Activated CD4-positive, alpha-beta T cell treated with anti-CD3 and anti-CD28 coated beads for 36 hours (primary cell): ENCODE measurements around the gene TNFRSF1B. TPM values are rescaled to one million over a fixed set of nuclear protein-coding genes. Genes with fewer than 3 reads are reported as not detected.

Experiments
- ATAC-seq: fragments of 200-7000 bp; cut with Tn5 transposase; one replicate; pipeline ENCODE4 v1.10.0; 2021; ENCODE audit warnings: mild to moderate bottlenecking, moderate library complexity
- CTCF ChIA-PET: fragments of 350-600 bp; sonication (Branson Sonifier 250); formaldehyde crosslinking; loops from one replicate; lab custom pipeline; 2021; ENCODE audit warnings: antibody characterized with exemption; lab: Charles Lee
- POLR2A ChIA-PET: fragments of 350-600 bp; sonication (Branson Sonifier 250); formaldehyde crosslinking; loops from one replicate; lab custom pipeline; 2021; ENCODE audit warnings: antibody characterized with exemption, inconsistent platforms; lab: Charles Lee
- DNase-seq: peaks from one replicate; pipeline ENCODE4 v3.0.0-alpha.2; 2020
- H3K27ac Mint-ChIP-seq: one replicate; pipeline ENCODE4 v1.8.0; 2021; ENCODE audit warnings: mixed read lengths
- H3K27me3 Mint-ChIP-seq: one replicate; pipeline ENCODE4 v1.8.0; 2021; ENCODE audit warnings: mixed read lengths
- H3K36me3 Mint-ChIP-seq: one replicate; pipeline ENCODE4 v1.8.0; 2021; ENCODE audit warnings: low read depth, mixed read lengths
- H3K4me1 Mint-ChIP-seq: one replicate; pipeline ENCODE4 v1.8.0; 2021; ENCODE audit warnings: mixed read lengths
- H3K4me3 Mint-ChIP-seq: one replicate; pipeline ENCODE4 v1.8.0; 2021; ENCODE audit warnings: mild to moderate bottlenecking, moderate library complexity, mixed read lengths
- H3K9me3 Mint-ChIP-seq: one replicate; pipeline ENCODE4 v1.8.0; 2021; ENCODE audit warnings: low read depth, mixed read lengths
- intact Hi-C, 2 experiments: fragments of 100-400 bp; cut with DNase I in 1 of 2; cut with micrococcal nuclease in 1 of 2; formaldehyde crosslinking; loops; one replicate each; pipeline versions ENCODE4 v1.14.2 to v1.15.1; 2022 to 2024; cut with DNase I, micrococcal nuclease
- total RNA-seq, 2 experiments: library from RNA; stranded (reverse); gene quantifications; one replicate each; pipeline ENCODE4 v1.2.3, GENCODE V29; 2021

The TNFRSF1B gene
- total RNA-seq, 2 experiments from 2014 or later: 107 to 116 TPM

DNA sequence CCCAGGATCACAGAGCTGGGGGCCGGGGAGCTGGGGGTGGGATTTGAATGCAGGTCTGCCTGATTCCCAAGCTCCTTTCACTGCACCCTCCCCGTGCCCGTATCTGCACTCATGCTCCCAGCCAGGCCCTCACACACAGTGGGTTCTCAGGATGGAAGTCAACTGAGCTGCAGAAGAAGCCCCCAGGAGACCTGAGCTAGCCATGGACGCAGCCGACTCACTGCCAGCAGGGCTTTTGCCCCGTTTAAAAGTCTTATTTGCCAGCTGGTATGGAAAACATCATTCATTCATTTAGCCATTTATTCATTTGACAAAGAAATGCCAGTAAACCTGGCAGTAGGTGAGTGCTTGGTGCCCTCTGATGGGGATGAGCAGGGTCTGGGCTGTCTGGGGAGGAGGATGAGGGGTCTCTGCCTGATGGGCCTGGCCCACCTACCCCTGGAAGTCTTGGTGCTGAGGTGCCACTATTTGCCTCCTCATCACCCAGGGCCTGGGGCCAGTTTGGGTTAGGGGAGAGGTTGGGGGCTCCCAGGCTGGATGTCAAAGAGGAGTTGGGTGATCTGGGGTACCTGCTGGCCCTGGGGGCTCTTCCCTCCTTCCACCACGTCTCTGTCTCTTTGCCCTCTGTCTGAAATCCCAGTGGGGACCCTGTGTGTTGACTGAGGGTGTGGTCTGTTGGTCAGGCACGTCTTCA is 2.8 kb downstream of the TNFRSF1B start:
- Mint-ChIP-seq H3K36me3 (peaks cover 47% of the 10 kb centered on the region), H3K27me3 (no peaks in the 10 kb centered on the region), H3K4me3 (peak overlapping the region; percentile 98), H3K9me3 (peaks cover 3% of the 10 kb centered on the region), H3K27ac (peak overlapping the region; percentile 53), H3K4me1 (peaks cover 67% of the 10 kb centered on the region)
- DNase-seq: no peak
- ChIA-PET CTCF (interaction anchor here (0.7 to 1.7 kb wide), 4 partner anchors 9 to 44 kb away, joined by 3 to 6 read pairs (median 4); no protein-coding TSS in a partner anchor), POLR2A (interaction anchor here (0.6 to 3.2 kb wide), 3 partner anchors 9 to 151 kb away, joined by 3 to 26 read pairs (median 4); no protein-coding TSS in a partner anchor)
- intact Hi-C loops: loop anchor here (5.0 to 10.0 kb wide), 4 partner anchors 38 to 895 kb away; partner anchors contain the start of genes KIAA2013 (in 1 of the 2) and UBIAD1 (in 1 of the 2)
- ATAC-seq: no peak

DNA sequence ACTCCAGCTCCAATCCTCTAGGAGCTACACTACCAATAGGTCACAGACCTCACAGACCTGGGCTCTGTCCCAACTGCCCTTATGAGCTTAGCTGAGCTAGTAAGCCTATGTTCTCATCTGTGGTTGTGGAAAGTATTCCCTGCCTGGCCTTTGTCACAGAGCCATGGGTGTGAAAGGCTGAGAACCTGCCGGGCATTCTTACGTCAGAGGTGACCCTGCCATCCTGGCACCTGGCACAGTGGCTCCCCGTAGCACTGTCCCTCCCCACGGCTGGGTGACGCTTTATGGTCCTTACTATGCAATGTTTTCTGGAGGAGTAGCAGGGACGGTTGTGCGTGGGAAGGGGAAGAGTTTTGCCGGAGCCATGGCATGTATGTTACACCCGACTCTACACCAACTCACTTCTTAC is 3.5 kb downstream of the TNFRSF1B start:
- intact Hi-C loops: loop anchor here in 1 of 2 experiments (5.0 to 10.0 kb wide), 3 partner anchors 243 to 895 kb away; partner anchors contain the start of genes KIAA2013 and UBIAD1
- POLR2A ChIA-PET: no interaction called here

DNA sequence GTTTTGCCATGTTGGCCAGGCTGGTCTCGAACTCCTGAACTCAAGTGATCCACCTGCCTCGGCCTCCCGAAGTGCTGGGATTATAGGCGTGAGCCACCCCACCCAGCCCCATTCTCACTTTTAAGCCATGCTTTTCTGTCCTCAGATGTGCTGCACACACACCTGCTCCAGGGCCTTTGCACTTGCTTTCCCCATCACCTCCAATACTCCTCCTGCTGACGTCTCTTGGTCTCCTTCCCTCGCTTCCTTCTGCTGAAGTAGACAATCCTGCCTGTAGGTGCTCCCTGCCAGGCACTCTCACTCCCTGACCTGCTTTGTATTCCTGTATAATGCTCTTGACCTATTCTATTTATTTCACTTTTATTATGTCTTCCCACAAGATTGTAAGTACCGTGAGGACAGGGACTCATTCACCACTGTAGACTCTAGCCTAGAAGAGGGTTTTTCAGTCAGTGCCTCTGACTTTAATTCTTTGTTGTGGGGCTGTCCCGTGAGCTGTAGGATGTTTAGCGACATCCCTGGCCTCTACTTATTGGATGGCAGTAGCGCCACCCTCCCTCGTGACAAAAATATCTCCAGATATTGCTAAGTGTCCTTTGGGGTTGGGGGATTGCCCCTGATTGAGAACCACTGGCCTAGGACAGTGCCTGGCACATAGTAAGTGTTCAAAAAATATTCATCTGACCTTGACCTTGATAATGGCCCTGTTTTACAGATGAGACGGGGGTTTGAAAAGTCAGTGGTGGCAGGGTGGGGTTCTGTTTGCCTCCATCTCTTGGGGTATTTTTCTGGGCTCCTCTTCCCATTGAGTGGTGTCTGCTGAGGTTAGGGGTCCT is 4.6 kb downstream of the TNFRSF1B start:
- Mint-ChIP-seq H3K4me1 (peaks cover 80% of the 10 kb centered on the region), H3K4me3 (peak overlapping the region; percentile 73), H3K27me3 (no peaks in the 10 kb centered on the region), H3K27ac (peak overlapping the region; percentile 97), H3K36me3 (peaks cover 62% of the 10 kb centered on the region), H3K9me3 (peaks cover 3% of the 10 kb centered on the region)
- ATAC-seq (peak; percentile 37), DNase-seq (peak; percentile 62)
- ChIA-PET POLR2A (no interaction called here), CTCF (interaction anchor here (0.6 to 1.0 kb wide), 2 partner anchors 51 to 1479 kb away, joined by 3 to 4 read pairs; no protein-coding TSS in a partner anchor)
- intact Hi-C loops: loop anchor here in 1 of 2 experiments (5.0 to 10.0 kb wide), 3 partner anchors 244 to 897 kb away; partner anchors contain the start of genes KIAA2013 and UBIAD1

More for the DNA sequence above, 3.5 kb downstream of the TNFRSF1B start:
- CTCF ChIA-PET: interaction anchor here (1.0 to 1.7 kb wide), 2 partner anchors 8 to 43 kb away, joined by 3 to 5 read pairs; no protein-coding TSS in a partner anchor
- ATAC-seq (no peak), DNase-seq (no peak)
- Mint-ChIP-seq H3K27ac (peak overlapping the region; percentile 53), H3K9me3 (peaks cover 3% of the 10 kb centered on the region), H3K27me3 (no peaks in the 10 kb centered on the region), H3K4me1 (peaks cover 73% of the 10 kb centered on the region), H3K36me3 (peaks cover 52% of the 10 kb centered on the region), H3K4me3 (peak overlapping the region; percentile 98)

DNA sequence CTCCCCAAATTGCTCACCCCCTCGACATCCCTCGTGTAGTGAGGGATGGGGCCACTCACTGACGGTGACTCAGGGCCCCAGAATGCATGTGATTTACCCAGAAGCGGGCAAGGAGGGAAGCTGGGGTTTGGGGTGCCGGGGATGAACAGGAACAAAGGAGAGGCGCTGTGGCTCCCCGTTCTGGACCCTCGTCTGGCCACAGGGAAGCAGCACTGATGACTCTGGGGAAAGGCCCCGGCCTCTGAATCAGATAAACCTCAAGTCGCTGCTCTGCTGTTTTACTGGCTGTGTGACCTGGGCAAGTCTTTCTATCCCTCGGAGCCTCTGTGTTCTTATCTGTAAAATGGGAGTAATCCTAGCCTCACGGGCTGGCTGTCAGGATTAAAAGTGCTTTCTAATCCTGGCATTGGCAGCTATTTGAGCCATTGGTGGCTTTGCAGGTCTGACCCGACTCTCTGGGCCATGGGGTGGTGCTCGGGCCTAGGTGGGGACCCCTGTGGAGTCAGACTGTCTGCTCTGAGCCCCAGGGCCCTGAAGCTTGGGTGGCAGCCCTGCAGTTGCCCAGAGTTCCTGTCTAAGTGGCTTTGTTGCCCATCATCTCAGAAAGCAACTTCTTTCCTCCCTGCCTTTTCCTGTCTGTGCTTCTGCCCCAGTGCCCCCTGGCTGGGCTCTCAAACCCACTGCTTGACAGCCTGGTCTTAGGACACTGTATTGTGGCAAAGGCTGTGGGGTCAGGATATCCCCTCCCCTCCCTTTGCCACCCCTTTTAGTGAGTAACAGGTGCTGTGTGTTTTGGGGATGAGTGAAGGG is 5.5 kb downstream of the TNFRSF1B start:
- H3K27me3 Mint-ChIP-seq: no peaks in the 10 kb centered on the region

DNA sequence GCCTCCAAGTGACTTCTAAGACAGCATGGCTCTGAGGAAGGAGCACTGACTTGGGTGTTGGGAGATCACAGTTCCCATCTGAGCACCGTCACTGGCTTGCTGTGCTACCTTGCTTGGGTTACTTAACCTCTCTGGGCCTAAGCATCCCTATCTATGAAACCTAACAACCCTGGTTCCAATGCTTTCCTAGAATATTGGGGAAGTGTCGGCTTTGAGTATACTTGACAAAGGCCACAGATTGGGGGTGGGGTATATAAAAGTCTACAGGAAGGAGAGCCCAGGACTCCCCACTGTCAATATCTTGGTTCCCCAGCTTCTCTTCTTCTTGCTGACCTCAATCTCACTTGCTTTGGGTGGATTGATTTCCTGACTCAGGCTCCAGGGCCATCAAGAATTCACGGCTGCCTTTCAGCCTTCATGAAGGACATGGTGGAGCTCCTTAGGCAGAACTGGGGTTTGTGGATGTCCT is 6.3 kb downstream of the TNFRSF1B start:
- no peak for ATAC-seq
- peak overlapping the region; percentile 73 for H3K4me3 Mint-ChIP-seq
- intact Hi-C loops: loop anchor here in 1 of 2 experiments (5.0 to 10.0 kb wide), 3 partner anchors 246 to 898 kb away; partner anchors contain the start of genes KIAA2013 and UBIAD1
- H3K9me3 Mint-ChIP-seq: peaks cover 3% of the 10 kb centered on the region
- H3K27me3 Mint-ChIP-seq: no peaks in the 10 kb centered on the region
- peaks cover 61% of the 10 kb centered on the region for H3K36me3 Mint-ChIP-seq
- H3K27ac Mint-ChIP-seq: peak overlapping the region; percentile 97
- ChIA-PET CTCF (interaction anchor here (1.0 kb wide), 1 partner anchor 8 kb away, joined by 3 read pairs; no protein-coding TSS in a partner anchor), POLR2A (interaction anchor here (0.5 to 1.3 kb wide), 2 partner anchors 28 to 29 kb away, joined by 3 to 4 read pairs; no protein-coding TSS in a partner anchor)
- DNase-seq: no peak
- peaks cover 88% of the 10 kb centered on the region for H3K4me1 Mint-ChIP-seq

More for the DNA sequence above, 5.5 kb downstream of the TNFRSF1B start:
- Mint-ChIP-seq H3K4me3 (peak overlapping the region; percentile 73), H3K27ac (peak overlapping the region; percentile 97), H3K9me3 (peaks cover 3% of the 10 kb centered on the region), H3K4me1 (peaks cover 83% of the 10 kb centered on the region), H3K36me3 (peaks cover 67% of the 10 kb centered on the region)
- peak; percentile 8 for ATAC-seq
- ChIA-PET CTCF (interaction anchor here (1.0 kb wide), 1 partner anchor 51 kb away, joined by 4 read pairs; no protein-coding TSS in a partner anchor), POLR2A (interaction anchor here (1.3 kb wide), 1 partner anchor 30 kb away, joined by 3 read pairs; no protein-coding TSS in a partner anchor)
- peak; percentile 58 for DNase-seq
- intact Hi-C loops: loop anchor here in 1 of 2 experiments (5.0 to 10.0 kb wide), 3 partner anchors 245 to 897 kb away; partner anchors contain the start of genes KIAA2013 and UBIAD1

DNA sequence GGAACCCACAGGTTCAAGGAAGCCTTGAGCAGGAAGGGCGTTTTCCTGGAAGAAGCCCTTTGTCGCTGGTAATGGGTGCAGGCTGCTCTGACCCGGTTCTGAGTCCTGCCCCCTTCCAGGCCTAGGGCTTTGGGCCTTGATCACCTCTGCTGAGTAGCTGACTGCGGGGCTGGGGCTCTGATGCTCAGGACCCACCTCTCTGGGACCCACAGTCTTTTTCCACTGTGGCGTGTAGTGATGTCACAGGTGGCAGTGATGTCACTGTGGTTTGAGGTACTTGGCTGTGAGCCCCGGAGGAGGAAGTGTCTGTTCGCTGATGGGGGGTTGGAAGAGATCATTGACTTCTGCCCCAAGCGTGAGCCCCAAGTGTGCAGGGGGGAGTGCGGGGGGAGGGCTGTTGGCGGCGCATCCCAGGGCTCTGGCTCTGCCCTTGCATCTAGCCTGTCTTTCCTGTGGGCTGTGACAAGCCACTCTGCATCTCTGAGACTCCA is 6.9 kb downstream of the TNFRSF1B start:
- Mint-ChIP-seq H3K4me1 (peaks cover 88% of the 10 kb centered on the region), H3K9me3 (peaks cover 3% of the 10 kb centered on the region), H3K36me3 (peaks cover 57% of the 10 kb centered on the region), H3K27me3 (no peaks in the 10 kb centered on the region), H3K4me3 (peak overlapping the region; percentile 73), H3K27ac (peak overlapping the region; percentile 97)
- intact Hi-C loops: loop anchor here in 1 of 2 experiments (5.0 to 10.0 kb wide), 3 partner anchors 246 to 899 kb away; partner anchors contain the start of genes KIAA2013 and UBIAD1
- ChIA-PET CTCF (interaction anchor here (1.0 kb wide), 1 partner anchor 9 kb away, joined by 3 read pairs; no protein-coding TSS in a partner anchor), POLR2A (no interaction called here)
- peak; percentile 93 for DNase-seq
- peak; percentile 17 for ATAC-seq

DNA sequence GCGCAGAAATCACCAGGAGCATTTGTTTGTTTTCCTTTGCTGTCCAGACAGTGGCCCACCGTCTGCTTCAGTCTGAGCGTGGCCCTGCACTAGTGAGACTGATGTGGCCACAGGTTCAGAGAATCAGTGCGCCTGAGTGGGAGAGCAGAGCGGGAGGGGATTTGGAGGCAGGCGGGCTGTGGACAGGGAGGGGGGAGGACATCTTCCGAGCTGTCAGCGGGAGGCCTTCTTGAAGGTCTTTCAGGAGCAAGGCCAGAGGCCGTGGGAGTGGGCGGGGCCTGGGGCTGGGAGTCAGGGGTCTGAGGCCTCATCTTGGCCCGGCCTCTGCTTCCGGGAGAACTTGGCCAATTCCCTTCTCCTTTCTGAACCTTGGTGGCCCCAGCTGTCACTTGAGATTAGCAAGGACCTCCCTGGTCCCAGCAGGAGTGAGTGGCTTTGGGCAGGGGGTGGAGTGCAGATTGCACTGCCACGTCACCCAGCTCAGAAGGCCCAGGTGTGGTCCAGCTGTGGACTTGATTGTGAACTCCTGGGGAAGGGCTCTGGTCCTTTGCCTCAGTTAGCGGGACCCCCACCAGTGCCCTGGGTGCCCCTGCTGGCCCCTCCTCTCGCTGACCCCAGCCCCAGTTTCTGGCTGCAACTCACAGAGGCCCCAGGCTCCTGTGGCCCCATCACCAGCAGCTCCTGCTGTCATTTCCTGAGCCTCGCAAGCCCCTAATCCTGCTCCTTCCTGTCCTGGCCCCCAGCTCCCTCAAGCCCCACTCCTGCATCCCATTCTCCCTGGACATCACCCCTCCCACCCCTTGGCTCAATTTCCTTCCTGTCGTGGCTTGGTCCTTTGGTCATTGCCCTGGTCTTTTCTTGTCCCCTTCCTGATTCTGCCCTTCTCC is 8.4 kb downstream of the TNFRSF1B start:
- Mint-ChIP-seq H3K9me3 (peaks cover 3% of the 10 kb centered on the region), H3K4me1 (peaks cover 89% of the 10 kb centered on the region), H3K27ac (peak overlapping the region; percentile 97), H3K4me3 (peak overlapping the region; percentile 73), H3K36me3 (peaks cover 49% of the 10 kb centered on the region), H3K27me3 (no peaks in the 10 kb centered on the region)
- CTCF ChIA-PET: interaction anchor here (5.1 kb wide), 1 partner anchor 51 kb away, joined by 48 read pairs; no protein-coding TSS in a partner anchor
- intact Hi-C loops: loop anchor here (5.0 to 10.0 kb wide), 6 partner anchors 48 to 900 kb away; partner anchors contain the start of genes KIAA2013 (in 1 of the 2) and UBIAD1 (in 1 of the 2)
- no peak for DNase-seq
- POLR2A ChIA-PET: interaction anchor here (0.8 kb wide), 1 partner anchor 50 kb away, joined by 3 read pairs; no protein-coding TSS in a partner anchor
- ATAC-seq: no peak

DNA sequence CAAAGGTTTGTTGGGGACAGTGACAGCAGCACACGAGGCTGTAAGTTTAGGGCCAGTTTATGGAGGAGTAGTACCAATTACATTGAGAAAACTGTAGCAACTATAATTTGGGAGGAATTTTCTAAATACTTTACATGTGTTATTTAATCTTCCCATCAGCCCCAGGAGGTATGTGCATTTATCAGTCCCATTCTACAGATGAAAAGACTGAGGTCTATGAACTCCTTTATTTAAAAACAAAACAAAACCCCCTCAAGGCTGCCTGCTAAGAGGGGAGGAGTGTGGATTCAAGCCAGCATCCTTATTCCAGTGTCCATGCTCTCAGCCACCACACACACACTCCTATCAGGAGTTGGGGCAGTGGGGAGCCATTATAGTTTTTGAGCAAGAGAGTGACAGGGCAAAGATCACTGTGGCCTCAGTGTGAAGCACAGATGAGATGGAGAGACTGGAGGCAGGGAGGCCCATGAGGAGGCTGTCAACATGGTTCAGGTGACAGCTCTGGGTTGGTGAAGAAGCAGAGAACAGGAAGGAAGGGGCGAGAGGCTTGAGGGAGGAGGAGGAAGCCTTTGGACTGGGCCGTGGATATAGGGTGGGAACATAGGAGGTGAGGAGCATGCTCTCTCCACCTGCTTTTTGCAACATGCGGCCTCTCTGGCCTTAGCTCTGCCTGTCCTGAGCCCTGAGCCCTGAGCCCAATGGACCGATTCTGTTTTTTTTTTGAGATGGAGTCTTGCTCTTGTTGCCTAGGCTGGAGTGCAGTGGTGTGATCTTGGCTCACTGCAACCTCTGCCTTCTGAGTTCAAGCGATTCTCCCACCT is 9.7 kb downstream of the TNFRSF1B start:
- ChIA-PET POLR2A (interaction anchor here (1.2 to 3.0 kb wide), 4 partner anchors 14 to 267 kb away, joined by 4 to 36 read pairs (median 6); no protein-coding TSS in a partner anchor), CTCF (interaction anchor here (0.6 to 5.1 kb wide), 6 partner anchors 14 to 57 kb away, joined by 3 to 48 read pairs (median 4); no protein-coding TSS in a partner anchor)
- Mint-ChIP-seq H3K27me3 (no peaks in the 10 kb centered on the region), H3K27ac (peak overlapping the region; percentile 96), H3K4me1 (peaks cover 86% of the 10 kb centered on the region), H3K36me3 (peaks cover 44% of the 10 kb centered on the region), H3K9me3 (no peaks in the 10 kb centered on the region), H3K4me3 (peak overlapping the region; percentile 21)
- ATAC-seq: no peak
- intact Hi-C loops: loop anchor here (5.0 to 10.0 kb wide), 4 partner anchors 49 to 902 kb away; partner anchors contain the start of gene UBIAD1 (in 1 of the 2)
- no peak for DNase-seq
